ENCODE data around the gene PCCA.

PCCA gene

GRCh38 chr13:100460266-100460665, 371.4 kb downstream of the PCCA start:
- Histone ChIP-seq H3K36me3 (ENCODE audit: insufficient read depth, insufficient read length, low read length) (no peaks in the 10 kb centered on the region), H3K27me3 (ENCODE audit: insufficient read depth, insufficient read length) (no peaks in the 10 kb centered on the region), H3K4me3 (ENCODE audit: insufficient read length, low read depth) (no peak overlapping the region), H3K9ac (ENCODE audit: insufficient read length, low read depth) (no peak overlapping the region), H3K4me1 (ENCODE audit: insufficient read depth, insufficient read length) (no peaks in the 10 kb centered on the region), H3K9me3 (ENCODE audit: insufficient read depth, low read length) (0 out of 2 replicates have a peak, but pooled peaks cover 8% of the 10 kb centered on the region)
- TF ChIP-seq YY1 (IDR thresholded peaks at IDR 0.05; ENCODE audit: insufficient read depth, insufficient read length) (no peak), SUZ12 (IDR thresholded peaks at IDR 0.05; ENCODE audit: extremely low read depth, insufficient read depth, insufficient read length) (no peak), ZNF274 (IDR thresholded peaks at IDR 0.05; ENCODE audit: low read depth, low read length) (no peak)
- DNase-seq (ENCODE audit: low read depth, low spot score) = no peak

- TF ChIP-seq ZNF274 (IDR thresholded peaks at IDR 0.05; ENCODE audit: low read depth, low read length) (no peak), YY1 (IDR thresholded peaks at IDR 0.05; ENCODE audit: insufficient read depth, insufficient read length) (no peak), SUZ12 (IDR thresholded peaks at IDR 0.05; ENCODE audit: extremely low read depth, insufficient read depth, insufficient read length) (no peak)
- no peaks in the 10 kb centered on the region for H3K27me3 ChIP-seq (ENCODE audit: insufficient read depth, insufficient read length)
- DNase-seq (ENCODE audit: low read depth, low spot score) = no peak
- H3K36me3 ChIP-seq (ENCODE audit: insufficient read depth, insufficient read length, low read length) = no peaks in the 10 kb centered on the region
- 0 out of 2 replicates have a peak, but pooled peaks cover 8% of the 10 kb centered on the region for H3K9me3 ChIP-seq (ENCODE audit: insufficient read depth, low read length)
- H3K4me1 ChIP-seq (ENCODE audit: insufficient read depth, insufficient read length) = no peaks in the 10 kb centered on the region
- H3K9ac ChIP-seq (ENCODE audit: insufficient read length, low read depth) = no peak overlapping the region
- no peak overlapping the region for H3K4me3 ChIP-seq (ENCODE audit: insufficient read length, low read depth)
Observed at GRCh38 chr13:100460791-100461190, 371.9 kb downstream of the PCCA start.

- no peak overlapping the region for H3K9ac ChIP-seq (ENCODE audit: insufficient read length, low read depth)
- no peaks in the 10 kb centered on the region for H3K4me1 ChIP-seq (ENCODE audit: insufficient read depth, insufficient read length)
- 0 out of 2 replicates have a peak, but pooled peaks cover 8% of the 10 kb centered on the region for H3K9me3 ChIP-seq (ENCODE audit: insufficient read depth, low read length)
- no peak for DNase-seq (ENCODE audit: low read depth, low spot score)
- no peaks in the 10 kb centered on the region for H3K36me3 ChIP-seq (ENCODE audit: insufficient read depth, insufficient read length, low read length)
- no peak overlapping the region for H3K4me3 ChIP-seq (ENCODE audit: insufficient read length, low read depth)
- H3K27me3 ChIP-seq (ENCODE audit: insufficient read depth, insufficient read length) = no peaks in the 10 kb centered on the region
- TF ChIP-seq ZNF274 (IDR thresholded peaks at IDR 0.05; ENCODE audit: low read depth, low read length) (no peak), SUZ12 (IDR thresholded peaks at IDR 0.05; ENCODE audit: extremely low read depth, insufficient read depth, insufficient read length) (no peak), YY1 (IDR thresholded peaks at IDR 0.05; ENCODE audit: insufficient read depth, insufficient read length) (no peak)
Observed at GRCh38 chr13:100461309-100462030, 372.6 kb downstream of the PCCA start.

GRCh38 chr13:100464006-100464405, 375.1 kb downstream of the PCCA start:
- H3K27me3 ChIP-seq (ENCODE audit: insufficient read depth, insufficient read length) = no peaks in the 10 kb centered on the region
- DNase-seq (ENCODE audit: low read depth, low spot score) = no peak
- no peak overlapping the region for H3K4me3 ChIP-seq (ENCODE audit: insufficient read length, low read depth)
- H3K9ac ChIP-seq (ENCODE audit: insufficient read length, low read depth) = no peak overlapping the region
- no peak for TF ChIP-seq ZNF274 (IDR thresholded peaks at IDR 0.05; ENCODE audit: low read depth, low read length)
- TF ChIP-seq YY1 (IDR thresholded peaks at IDR 0.05; ENCODE audit: insufficient read depth, insufficient read length) = no peak
- no peak for TF ChIP-seq SUZ12 (IDR thresholded peaks at IDR 0.05; ENCODE audit: extremely low read depth, insufficient read depth, insufficient read length)
- H3K4me1 ChIP-seq (ENCODE audit: insufficient read depth, insufficient read length) = no peaks in the 10 kb centered on the region
- 0 out of 2 replicates have a peak, but pooled peaks cover 8% of the 10 kb centered on the region for H3K9me3 ChIP-seq (ENCODE audit: insufficient read depth, low read length)
- no peaks in the 10 kb centered on the region for H3K36me3 ChIP-seq (ENCODE audit: insufficient read depth, insufficient read length, low read length)

GRCh38 chr13:100465558-100465957, 376.7 kb downstream of the PCCA start:
- TF ChIP-seq ZNF274 (IDR thresholded peaks at IDR 0.05; ENCODE audit: low read depth, low read length) (no peak), SUZ12 (IDR thresholded peaks at IDR 0.05; ENCODE audit: extremely low read depth, insufficient read depth, insufficient read length) (no peak), YY1 (IDR thresholded peaks at IDR 0.05; ENCODE audit: insufficient read depth, insufficient read length) (no peak)
- no peaks in the 10 kb centered on the region for H3K4me1 ChIP-seq (ENCODE audit: insufficient read depth, insufficient read length)
- H3K36me3 ChIP-seq (ENCODE audit: insufficient read depth, insufficient read length, low read length) = no peaks in the 10 kb centered on the region
- DNase-seq (ENCODE audit: low read depth, low spot score) = no peak
- H3K4me3 ChIP-seq (ENCODE audit: insufficient read length, low read depth) = no peak overlapping the region
- no peaks in the 10 kb centered on the region for H3K9me3 ChIP-seq (ENCODE audit: insufficient read depth, low read length)
- no peaks in the 10 kb centered on the region for H3K27me3 ChIP-seq (ENCODE audit: insufficient read depth, insufficient read length)
- no peak overlapping the region for H3K9ac ChIP-seq (ENCODE audit: insufficient read length, low read depth)

GRCh38 chr13:100470866-100471505, 382.1 kb downstream of the PCCA start:
- Histone ChIP-seq H3K9ac (ENCODE audit: insufficient read length, low read depth) (no peak overlapping the region), H3K9me3 (ENCODE audit: insufficient read depth, low read length) (no peaks in the 10 kb centered on the region), H3K4me3 (ENCODE audit: insufficient read length, low read depth) (no peak overlapping the region), H3K36me3 (ENCODE audit: insufficient read depth, insufficient read length, low read length) (no peaks in the 10 kb centered on the region), H3K27me3 (ENCODE audit: insufficient read depth, insufficient read length) (no peaks in the 10 kb centered on the region), H3K4me1 (ENCODE audit: insufficient read depth, insufficient read length) (peaks cover 8% of the 10 kb centered on the region)
- DNase-seq (ENCODE audit: low read depth, low spot score) = no peak
- no peak for TF ChIP-seq ZNF274 (IDR thresholded peaks at IDR 0.05; ENCODE audit: low read depth, low read length)
- no peak for TF ChIP-seq YY1 (IDR thresholded peaks at IDR 0.05; ENCODE audit: insufficient read depth, insufficient read length)
- TF ChIP-seq SUZ12 (IDR thresholded peaks at IDR 0.05; ENCODE audit: extremely low read depth, insufficient read depth, insufficient read length) = no peak

- Histone ChIP-seq H3K4me3 (ENCODE audit: insufficient read length, low read depth) (no peak overlapping the region), H3K4me1 (ENCODE audit: insufficient read depth, insufficient read length) (peaks cover 8% of the 10 kb centered on the region), H3K27me3 (ENCODE audit: insufficient read depth, insufficient read length) (no peaks in the 10 kb centered on the region), H3K9ac (ENCODE audit: insufficient read length, low read depth) (no peak overlapping the region), H3K9me3 (ENCODE audit: insufficient read depth, low read length) (no peaks in the 10 kb centered on the region), H3K36me3 (ENCODE audit: insufficient read depth, insufficient read length, low read length) (no peaks in the 10 kb centered on the region)
- TF ChIP-seq YY1 (IDR thresholded peaks at IDR 0.05; ENCODE audit: insufficient read depth, insufficient read length) (no peak), ZNF274 (IDR thresholded peaks at IDR 0.05; ENCODE audit: low read depth, low read length) (no peak), SUZ12 (IDR thresholded peaks at IDR 0.05; ENCODE audit: extremely low read depth, insufficient read depth, insufficient read length) (no peak)
- DNase-seq (ENCODE audit: low read depth, low spot score) = no peak
Observed at GRCh38 chr13:100473087-100473486, 384.2 kb downstream of the PCCA start.
